Putamen (tissue), 1 donor: Measurements from ENCODE around the gene IFT80.
"Not testable (repeated sequence)": the region's sequence is repeated elsewhere in the genome, so short reads cannot be mapped to it uniquely, and the experiment has no call there.

Experiments used
- DNase-seq: peaks from one replicate; pipeline ENCODE4 v3.0.0-alpha.2; 2016; ENCODE audit warnings: low spot score

IFT80 gene

GRCh38 chr3:160260587-160261270 lies 138.3 kb downstream of the IFT80 start:
- no peak for DNase-seq

GRCh38 chr3:160259589-160259988 lies 139.4 kb downstream of the IFT80 start:
- no peak for DNase-seq

- no peak for DNase-seq
These were observed 141.4 kb downstream of the IFT80 start for GRCh38 chr3:160257606-160258005.

GRCh38 chr3:160253298-160253697 lies 145.7 kb downstream of the IFT80 start:
- DNase-seq: no peak

GRCh38 chr3:160247766-160248165 lies 151.3 kb downstream of the IFT80 start:
- DNase-seq: no peak

- no peak for DNase-seq
These were observed 153.7 kb downstream of the IFT80 start for GRCh38 chr3:160245261-160245800.

- not testable (repeated sequence) for DNase-seq
These were observed 158.3 kb downstream of the IFT80 start for GRCh38 chr3:160240719-160241118.

GRCh38 chr3:160232014-160232413 lies 167.0 kb downstream of the IFT80 start:
- no peak for DNase-seq

GRCh38 chr3:160227419-160227818 lies 171.6 kb downstream of the IFT80 start:
- no peak for DNase-seq

- no peak for DNase-seq
These were observed 172.8 kb downstream of the IFT80 start for GRCh38 chr3:160226026-160226907.

GRCh38 chr3:160225176-160226025 lies 173.6 kb downstream of the IFT80 start, which contains the start of gene C3orf80:
Gene C3orf80, plus strand, starts transcription at chr3:160225422. Its CDS starts 214 bp downstream, at chr3:160225636.
- peak; percentile 24 for DNase-seq

- no peak for DNase-seq
These were observed 174.2 kb downstream of the IFT80 start for GRCh38 chr3:160224811-160225175.

- DNase-seq: no peak
These were observed 174.8 kb downstream of the IFT80 start for GRCh38 chr3:160224256-160224655.

- DNase-seq: no peak
These were observed 178.0 kb downstream of the IFT80 start for GRCh38 chr3:160221019-160221418.

- no peak for DNase-seq
These were observed 179.0 kb downstream of the IFT80 start for GRCh38 chr3:160220038-160220437.

- DNase-seq: no peak
These were observed 180.9 kb downstream of the IFT80 start for GRCh38 chr3:160218136-160218535.

- no peak for DNase-seq
These were observed 181.3 kb downstream of the IFT80 start for GRCh38 chr3:160217675-160218074.

- no peak for DNase-seq
These were observed 185.8 kb downstream of the IFT80 start for GRCh38 chr3:160213191-160213590.

- no peak for DNase-seq
These were observed 188.2 kb downstream of the IFT80 start for GRCh38 chr3:160210799-160211221.

GRCh38 chr3:160210341-160210740 lies 188.7 kb downstream of the IFT80 start:
- DNase-seq: no peak
